Stimulated activated CD4-positive, alpha-beta T cell treated with anti-CD3 and anti-CD28 coated beads, Interleukin-2, amount 100 ng/mL, for 48 hours (primary cell): ENCODE data around the gene RHPN2.
"Not testable (repeated sequence)": the region's sequence is repeated elsewhere in the genome, so short reads cannot be mapped to it uniquely, and the experiment has no call there.

Experiments used
- DNase-seq, 2 donors: peaks; one replicate each; pipeline ENCODE4 v3.0.0-alpha.2; 2020

The RHPN2 gene

GRCh38 chr19:32971012-32971595 is 93.6 kb downstream of the RHPN2 start:
- DNase-seq = no peak

- no peak for DNase-seq
These were observed 95.1 kb downstream of the RHPN2 start for GRCh38 chr19:32969549-32969948.

DNA sequence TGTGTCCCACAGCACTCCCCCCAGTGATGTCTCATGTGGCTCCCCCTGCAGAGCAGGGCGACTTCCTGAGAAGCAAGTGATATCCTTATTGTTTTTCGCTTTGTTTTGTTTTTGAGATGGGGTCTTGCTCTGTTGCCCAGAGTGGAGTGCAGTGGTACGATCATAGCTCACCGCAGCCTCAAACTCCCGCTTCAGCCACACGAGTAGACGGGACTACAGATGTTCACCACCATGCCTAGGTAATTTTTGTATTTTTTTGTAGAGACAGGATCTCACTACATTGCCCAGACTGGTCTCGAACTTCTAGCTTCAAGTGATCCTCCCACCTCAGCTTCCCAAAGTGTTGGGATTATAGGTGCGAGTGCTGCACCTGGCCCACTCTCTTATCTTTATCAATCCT is 97.9 kb downstream of the RHPN2 start:
- DNase-seq = no peak

DNA sequence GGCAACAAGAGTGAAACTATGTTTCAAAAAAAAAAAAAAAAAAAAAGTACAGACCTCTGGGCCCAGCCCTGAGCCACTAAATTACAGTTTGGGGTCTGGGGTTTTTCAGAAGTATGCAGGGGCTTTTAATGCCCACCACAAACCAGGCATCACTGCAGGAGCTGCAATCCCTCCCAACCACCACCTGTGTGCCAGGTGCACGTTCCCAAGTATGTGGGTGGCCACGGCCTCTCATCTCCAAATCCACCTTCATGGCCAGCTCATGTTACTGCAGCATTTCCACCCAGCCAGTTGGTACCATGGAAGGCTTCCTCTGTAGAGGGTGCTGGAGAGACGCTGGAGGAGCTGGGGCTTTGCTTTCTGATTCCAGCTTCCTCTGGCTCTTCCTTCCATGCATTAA is 119.4 kb downstream of the RHPN2 start:
- no peak for DNase-seq

GRCh38 chr19:32941273-32941672 is 123.4 kb downstream of the RHPN2 start:
- not testable (repeated sequence) for DNase-seq

DNA sequence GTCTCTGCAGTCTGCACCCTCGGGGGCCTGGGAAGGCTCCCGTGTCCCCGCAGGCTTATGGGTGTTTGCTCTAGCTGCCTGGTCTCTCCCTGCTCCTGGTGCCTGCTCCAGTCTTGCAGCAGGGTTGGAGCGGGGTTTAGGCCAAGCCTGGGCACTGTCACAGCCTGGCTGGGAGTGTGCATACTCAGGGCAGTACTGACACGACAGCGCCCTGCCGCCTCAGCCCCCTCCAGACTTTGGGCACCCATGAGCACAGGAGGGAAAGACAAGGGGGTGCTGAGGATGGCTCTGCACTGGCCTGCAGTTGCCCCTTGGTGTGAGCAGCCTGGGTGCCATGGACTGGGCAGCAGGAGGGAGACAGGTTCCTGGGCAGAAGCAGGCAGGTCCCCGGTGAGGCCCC is 128.6 kb downstream of the RHPN2 start:
- DNase-seq = no peak

DNA sequence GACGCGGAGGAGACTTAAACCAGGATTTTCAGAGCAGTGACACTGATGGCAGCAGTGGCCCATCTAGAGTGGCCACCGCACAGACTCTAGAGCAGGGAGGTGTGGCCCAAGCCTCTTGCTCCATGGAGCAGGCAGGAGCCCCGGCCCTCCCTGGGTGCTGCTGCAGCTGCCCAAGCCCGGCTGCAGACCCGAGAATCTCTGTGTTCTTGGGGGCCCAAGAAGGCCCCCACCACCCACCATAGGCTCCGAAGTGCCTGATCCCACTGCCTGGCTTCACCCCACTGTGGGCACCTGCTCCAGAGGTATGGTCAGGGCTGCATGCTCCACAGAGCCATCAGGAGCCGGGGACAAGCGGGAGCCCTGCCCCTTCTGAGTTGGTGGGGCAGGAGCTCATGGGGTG is 129.1 kb downstream of the RHPN2 start:
- DNase-seq = no peak

GRCh38 chr19:32933571-32933970 is 131.1 kb downstream of the RHPN2 start:
- DNase-seq = no peak

DNA sequence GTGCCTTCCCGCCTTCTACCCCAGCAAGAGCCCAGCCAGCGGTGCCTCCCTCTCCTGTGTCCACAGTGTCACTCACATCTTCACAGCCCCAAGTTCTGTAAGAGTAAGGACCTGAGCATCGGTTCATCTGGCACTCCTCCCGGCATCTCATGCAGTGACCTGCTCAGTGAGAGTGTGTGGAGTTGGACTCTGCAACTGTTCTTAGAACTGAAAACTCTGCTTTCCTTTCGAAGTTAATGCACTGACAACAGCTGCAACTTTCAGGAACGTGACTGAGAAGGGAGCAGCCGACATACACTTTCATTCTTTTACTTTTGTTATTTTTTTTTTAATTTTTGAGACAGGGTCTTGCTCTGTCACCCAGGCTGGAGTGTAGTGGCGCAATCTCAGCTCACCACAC is 134.1 kb downstream of the RHPN2 start:
- no peak for DNase-seq

GRCh38 chr19:32928806-32929205 is 135.9 kb downstream of the RHPN2 start:
- DNase-seq = no peak
